SK-MEL-5 (cell line): ENCODE data around the gene SLC44A4. TPM values are rescaled to one million over a fixed set of nuclear protein-coding genes. Genes with fewer than 3 reads are reported as not detected.
"Not testable (repeated sequence)": the region's sequence is repeated elsewhere in the genome, so short reads cannot be mapped to it uniquely, and the experiment has no call there.

Experiments used
- DNase-seq: peaks from one replicate; pipeline ENCODE4 v3.0.0-alpha.2; 2016; ENCODE audit warnings: low read depth, low spot score
- in situ Hi-C: cut with HindIII; loops from 2 replicates; pipeline ENCODE4 v1.10.0; 2016; ENCODE audit warnings: low sequenced_read_pairs, high pct_unique_total_duplicates, low pct_unique_long_range_greater_than_20kb
- small RNA-seq, 2 experiments: library from RNA; depleted of rRNA; stranded (forward); fragments of <200 nt; gene quantifications; one replicate each; pipeline ENCODE3, GENCODE V24; 2014
- total RNA-seq: library from RNA; depleted of rRNA; stranded (reverse); fragments of >200 nt; shearing (Covaris generic); gene quantifications from 2 replicates; pipeline ENCODE4 v1.2.3, GENCODE V29; 2014; rRNA removed

Gene SLC44A4
- total RNA-seq, 1 experiment from 2014 or later = not detected

GRCh38 chr6:31825553-31825952, 53.2 kb downstream of the SLC44A4 start:
- no peak for DNase-seq
- in situ Hi-C loops = no loop called here

DNA sequence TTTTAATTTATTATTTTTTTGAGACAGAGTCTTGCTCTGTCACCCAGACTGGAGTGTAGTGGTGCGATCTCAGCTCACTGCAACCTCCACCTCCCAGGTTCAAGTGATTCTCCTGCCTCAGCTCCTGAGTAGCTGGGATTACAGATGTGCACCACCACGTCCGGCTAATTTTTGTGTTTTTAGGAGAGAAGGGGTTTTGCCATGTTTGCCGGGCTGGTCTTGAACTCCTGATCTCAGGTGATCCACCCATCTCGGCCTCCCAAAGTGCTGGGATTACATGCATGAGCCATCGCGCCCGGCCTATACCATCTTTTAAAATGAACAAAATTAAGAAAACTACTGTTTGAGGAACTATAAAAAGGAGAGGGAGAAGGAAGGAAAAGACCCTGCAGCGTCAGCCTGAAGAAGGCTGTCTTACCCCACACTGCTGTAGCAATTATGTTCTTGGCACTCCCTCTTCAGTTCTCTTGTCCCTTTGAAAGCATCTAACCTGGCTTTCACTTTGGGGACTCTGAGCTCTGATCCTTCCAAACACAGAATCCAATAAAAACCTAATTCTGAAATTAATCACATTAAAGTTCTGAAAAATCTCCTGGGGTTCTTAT, 55.1 kb downstream of the SLC44A4 start:
- in situ Hi-C loops, DNase-seq: not testable (repeated sequence)

- DNase-seq = peak; percentile 69
- in situ Hi-C loops = no loop called here
These were observed 56.6 kb downstream of the SLC44A4 start for GRCh38 chr6:31822036-31822821.

GRCh38 chr6:31821301-31822035, 57.3 kb downstream of the SLC44A4 start:
- in situ Hi-C loops = no loop called here
- peak; percentile 64 for DNase-seq

- DNase-seq, in situ Hi-C loops: not testable (repeated sequence)
These were observed 58.4 kb downstream of the SLC44A4 start for GRCh38 chr6:31820399-31820798.

DNA sequence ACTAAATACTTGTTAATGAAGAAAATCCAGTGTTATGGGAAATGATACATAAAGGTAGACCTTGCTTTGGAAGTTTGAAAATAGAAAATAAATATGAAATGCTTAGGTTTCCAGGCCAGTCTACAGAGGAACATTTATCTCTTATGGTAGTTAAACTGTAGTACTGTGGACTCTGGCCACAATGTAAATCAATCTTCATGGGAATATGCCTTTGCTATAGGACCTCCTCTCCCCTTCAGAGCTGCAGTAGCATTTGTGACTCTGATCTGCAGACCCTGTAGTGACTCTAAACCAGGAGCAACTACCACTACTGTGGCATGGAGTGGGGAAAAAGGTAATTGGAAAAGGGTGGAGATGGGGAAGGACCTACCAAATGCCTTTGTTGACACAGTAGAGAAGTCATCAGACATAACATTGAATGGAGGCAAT, 58.9 kb downstream of the SLC44A4 start:
- DNase-seq = no peak
- in situ Hi-C loops = no loop called here

GRCh38 chr6:31817929-31818511, 60.8 kb downstream of the SLC44A4 start:
- in situ Hi-C loops, DNase-seq: not testable (repeated sequence)

- in situ Hi-C loops, DNase-seq: not testable (repeated sequence)
These were observed 61.5 kb downstream of the SLC44A4 start for GRCh38 chr6:31817133-31817928.

DNA sequence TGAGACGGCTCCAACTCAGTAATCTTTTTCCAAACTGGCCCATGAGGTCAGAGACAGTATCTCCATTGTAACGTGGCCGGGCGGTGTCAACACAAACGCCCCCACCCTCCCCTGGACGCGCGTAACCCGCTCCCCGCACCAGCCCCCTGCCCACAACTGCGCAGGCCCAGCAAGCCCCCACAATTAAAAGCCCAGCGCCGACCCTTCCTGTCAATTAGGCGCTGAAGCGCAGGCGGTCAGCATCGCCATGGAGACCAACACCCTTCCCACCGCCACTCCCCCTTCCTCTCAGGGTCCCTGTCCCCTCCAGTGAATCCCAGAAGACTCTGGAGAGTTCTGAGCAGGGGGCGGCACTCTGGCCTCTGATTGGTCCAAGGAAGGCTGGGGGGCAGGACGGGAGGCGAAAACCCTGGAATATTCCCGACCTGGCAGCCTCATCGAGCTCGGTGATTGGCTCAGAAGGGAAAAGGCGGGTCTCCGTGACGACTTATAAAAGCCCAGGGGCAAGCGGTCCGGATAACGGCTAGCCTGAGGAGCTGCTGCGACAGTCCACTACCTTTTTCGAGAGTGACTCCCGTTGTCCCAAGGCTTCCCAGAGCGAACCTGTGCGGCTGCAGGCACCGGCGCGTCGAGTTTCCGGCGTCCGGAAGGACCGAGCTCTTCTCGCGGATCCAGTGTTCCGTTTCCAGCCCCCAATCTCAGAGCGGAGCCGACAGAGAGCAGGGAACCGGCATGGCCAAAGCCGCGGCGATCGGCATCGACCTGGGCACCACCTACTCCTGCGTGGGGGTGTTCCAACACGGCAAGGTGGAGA, 63.6 kb downstream of the SLC44A4 start, which contains the start of the genes HSPA1A and HSPA1L:
Gene HSPA1A (plus strand): TSS at position 519 of the 814 bp plus-strand sequence. CDS start 214 bp downstream, at position 733.
Gene HSPA1L (minus strand): TSS at position 259 of the 814 bp plus-strand sequence. CDS start 3,311 bp downstream, outside the sequence.
- in situ Hi-C loops = no loop called here
- peak; percentile 46 for DNase-seq

- in situ Hi-C loops = no loop called here
- peak; percentile 82 for DNase-seq
These were observed 64.1 kb downstream of the SLC44A4 start for GRCh38 chr6:31814677-31815024.

DNA sequence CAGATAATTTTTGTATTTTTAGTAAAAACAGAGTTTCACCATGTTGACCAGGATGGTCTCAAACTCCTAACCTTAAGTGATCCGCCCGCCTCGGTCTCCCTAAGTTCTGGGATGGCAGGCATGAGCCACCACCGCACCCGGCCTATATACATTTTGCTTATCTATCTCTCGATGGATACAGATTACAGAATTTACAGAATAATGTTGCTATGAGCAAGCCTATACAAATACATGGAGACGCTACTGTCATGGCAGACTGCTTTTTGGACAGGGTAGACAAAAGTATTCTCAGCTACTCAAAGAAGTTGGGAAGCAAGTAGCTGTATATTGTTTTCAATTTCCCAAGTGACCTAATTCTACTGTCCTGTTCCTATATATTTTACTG, 65.3 kb downstream of the SLC44A4 start:
- in situ Hi-C loops = no loop called here
- DNase-seq = no peak

Small RNA genes within 50 kb of the gene (small RNA-seq; reads per million reads assigned to genes)
- gene SNORD48 (43.9 to 733 reads per million in 2 experiments), gene SNORD52 (0 reads per million in 2 experiments)

Other genes with a start within 250 kb of the SLC44A4 start
- gene BAG6, start 226.3 kb downstream of the SLC44A4 start, total RNA-seq = 110 and 149 TPM in 2 replicates
- gene APOM, start 223.1 kb downstream of the SLC44A4 start, total RNA-seq = 0.42 and 0.43 TPM in 2 replicates
- gene C6orf47, start 218.2 kb downstream of the SLC44A4 start, total RNA-seq = 24.5 and 25.6 TPM in 2 replicates
- gene GPANK1, start 214.0 kb downstream of the SLC44A4 start, total RNA-seq = 17.8 and 18.5 TPM in 2 replicates
- gene CSNK2B, start 212.9 kb downstream of the SLC44A4 start, total RNA-seq = 213 and 226 TPM in 2 replicates
- gene LY6G5B, start 209.0 kb downstream of the SLC44A4 start, total RNA-seq = 0.85 and 0.87 TPM in 2 replicates
- gene LY6G5C, start 197.9 kb downstream of the SLC44A4 start, total RNA-seq = 0.48 TPM in 1 of 2 replicates, not detected in the other
- gene ABHD16A, start 175.7 kb downstream of the SLC44A4 start, total RNA-seq = 53.0 and 55.0 TPM in 2 replicates
- not detected in 2 replicates for gene LY6G6F, start 172.1 kb downstream of the SLC44A4 start, total RNA-seq
- gene LY6G6D, start 163.6 kb downstream of the SLC44A4 start, total RNA-seq = not detected in 2 replicates
- not detected in 2 replicates for gene LY6G6C, start 157.3 kb downstream of the SLC44A4 start, total RNA-seq
- gene MPIG6B, start 155.6 kb downstream of the SLC44A4 start, total RNA-seq = not detected in 2 replicates
- gene DDAH2, start 149.7 kb downstream of the SLC44A4 start, total RNA-seq = 4.6 and 4.7 TPM in 2 replicates
- 466 and 467 TPM in 2 replicates for gene CLIC1, start 142.5 kb downstream of the SLC44A4 start, total RNA-seq
- 16.1 and 17.5 TPM in 2 replicates for gene MSH5, start 139.0 kb downstream of the SLC44A4 start, total RNA-seq
- gene SAPCD1, start 116.3 kb downstream of the SLC44A4 start, total RNA-seq = 1.1 and 1.7 TPM in 2 replicates
- not detected in 2 replicates for gene VWA7, start 101.7 kb downstream of the SLC44A4 start, total RNA-seq
- gene VARS1, start 83.2 kb downstream of the SLC44A4 start, total RNA-seq = 38.9 and 53.0 TPM in 2 replicates
- gene LSM2, start 72.0 kb downstream of the SLC44A4 start, total RNA-seq = 45.6 and 47.0 TPM in 2 replicates
- 0.29 TPM in 2 replicates for gene HSPA1L, start 63.7 kb downstream of the SLC44A4 start, total RNA-seq
- gene HSPA1A, start 63.5 kb downstream of the SLC44A4 start, total RNA-seq = 7.1 and 8.2 TPM in 2 replicates
- gene HSPA1B, start 51.3 kb downstream of the SLC44A4 start, total RNA-seq = 104 TPM in 2 replicates
- 213 and 215 TPM in 2 replicates for gene NEU1, start 16.2 kb downstream of the SLC44A4 start, total RNA-seq
- 39.4 and 47.7 TPM in 2 replicates for gene EHMT2, start 18.7 kb upstream of the SLC44A4 start, total RNA-seq
- gene ZBTB12, start 23.1 kb upstream of the SLC44A4 start, total RNA-seq = 1.3 and 2.2 TPM in 2 replicates
- gene C2, start 48.7 kb upstream of the SLC44A4 start, total RNA-seq = 9.4 and 10.1 TPM in 2 replicates
- not detected in 2 replicates for gene CFB, start 67.1 kb upstream of the SLC44A4 start, total RNA-seq
- gene NELFE, start 80.0 kb upstream of the SLC44A4 start, total RNA-seq = 81.9 and 91.0 TPM in 2 replicates
- gene SKIC2, start 80.2 kb upstream of the SLC44A4 start, total RNA-seq = 21.4 and 28.3 TPM in 2 replicates
- gene DXO, start 93.1 kb upstream of the SLC44A4 start, total RNA-seq = 5.2 and 9.2 TPM in 2 replicates
- gene C4A, start 103.1 kb upstream of the SLC44A4 start, total RNA-seq = 1.6 and 2.2 TPM in 2 replicates
- gene C4B, start 135.8 kb upstream of the SLC44A4 start, total RNA-seq = 0.45 and 2.2 TPM in 2 replicates
- gene CYP21A2, start 159.4 kb upstream of the SLC44A4 start, total RNA-seq = not detected in 2 replicates
- 0.37 TPM in 1 of 2 replicates, not detected in the other for gene TNXB, start 230.3 kb upstream of the SLC44A4 start, total RNA-seq
- gene ATF6B, start 249.2 kb upstream of the SLC44A4 start, total RNA-seq = 15.1 and 15.3 TPM in 2 replicates